ENCODE measurements around the gene LDHAL6B. TPM values are rescaled to one million over a fixed set of nuclear protein-coding genes. Genes with fewer than 3 reads are reported as not detected.

LDHAL6B gene
- total RNA-seq, 2 donors from 2014 or later: not detected

- H3K27ac Mint-ChIP-seq: no peak overlapping the region
- H3K4me1 Mint-ChIP-seq (ENCODE audit: low read depth): no peaks in the 10 kb centered on the region
- DNase-seq (no peak), ATAC-seq (replicated peaks in 1 of 2) (no peak)
- peaks cover 10% of the 10 kb centered on the region for H3K27me3 Mint-ChIP-seq (ENCODE audit: low read depth)
- H3K9me3 Mint-ChIP-seq: peaks cover 2 to 9% of the 10 kb centered on the region in 2 donors
- peaks cover 0 to 8% of the 10 kb centered on the region in 2 donors for H3K36me3 Mint-ChIP-seq (ENCODE audit: insufficient read depth in 2 of 2)
- no peak overlapping the region for H3K4me3 Mint-ChIP-seq
Observed at GRCh38 chr15:59185725-59186124, 20.9 kb upstream of the LDHAL6B start.

GRCh38 chr15:59186501-59186900 lies 20.1 kb upstream of the LDHAL6B start:
- no peak overlapping the region for H3K27ac Mint-ChIP-seq
- H3K27me3 Mint-ChIP-seq (ENCODE audit: low read depth): peaks cover 6% of the 10 kb centered on the region
- no peak overlapping the region for H3K4me3 Mint-ChIP-seq
- DNase-seq: no peak
- no peak for ATAC-seq (replicated peaks in 1 of 2)
- H3K4me1 Mint-ChIP-seq (ENCODE audit: low read depth): no peaks in the 10 kb centered on the region
- H3K9me3 Mint-ChIP-seq: peaks cover 0 to 3% of the 10 kb centered on the region in 2 donors
- peaks cover 0 to 5% of the 10 kb centered on the region in 2 donors for H3K36me3 Mint-ChIP-seq (ENCODE audit: insufficient read depth in 2 of 2)

GRCh38 chr15:59189241-59189640 lies 17.4 kb upstream of the LDHAL6B start:
- ATAC-seq (replicated peaks in 1 of 2) (no peak), DNase-seq (no peak)
- Mint-ChIP-seq H3K27ac (no peak overlapping the region), H3K9me3 (peaks cover 0 to 2% of the 10 kb centered on the region in 2 donors), H3K27me3 (ENCODE audit: low read depth) (peaks cover 16% of the 10 kb centered on the region), H3K36me3 (ENCODE audit: insufficient read depth in 2 of 2) (peaks cover 0 to 2% of the 10 kb centered on the region in 2 donors), H3K4me1 (ENCODE audit: low read depth) (no peaks in the 10 kb centered on the region), H3K4me3 (no peak overlapping the region)

DNA sequence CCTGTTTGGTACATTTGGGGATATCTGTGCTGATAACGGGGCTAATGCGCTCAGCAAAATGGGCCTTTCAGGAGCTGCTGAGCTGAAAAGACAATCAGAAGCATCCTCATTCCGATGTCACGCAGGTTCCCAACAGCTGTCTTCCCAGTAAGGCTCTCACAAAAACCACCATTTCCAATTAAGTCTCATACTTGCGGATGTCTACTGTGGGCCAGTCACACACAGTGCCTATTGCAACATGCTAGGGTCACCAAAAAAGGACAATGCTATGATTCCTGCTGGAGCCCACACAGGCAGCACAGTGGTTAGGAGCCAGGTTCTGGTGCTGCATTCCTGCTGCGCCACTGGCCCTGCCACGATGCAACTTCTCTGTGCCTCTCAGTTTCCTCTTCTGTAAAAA lies 16.4 kb upstream of the LDHAL6B start:
- peaks cover 0 to 2% of the 10 kb centered on the region in 2 donors for H3K36me3 Mint-ChIP-seq (ENCODE audit: insufficient read depth in 2 of 2)
- DNase-seq (no peak), ATAC-seq (replicated peaks in 1 of 2) (no peak)
- H3K27ac Mint-ChIP-seq: no peak overlapping the region
- no peak overlapping the region for H3K4me3 Mint-ChIP-seq
- H3K9me3 Mint-ChIP-seq: peaks cover 0 to 2% of the 10 kb centered on the region in 2 donors
- peaks cover 10% of the 10 kb centered on the region for H3K27me3 Mint-ChIP-seq (ENCODE audit: low read depth)
- no peaks in the 10 kb centered on the region for H3K4me1 Mint-ChIP-seq (ENCODE audit: low read depth)

DNA sequence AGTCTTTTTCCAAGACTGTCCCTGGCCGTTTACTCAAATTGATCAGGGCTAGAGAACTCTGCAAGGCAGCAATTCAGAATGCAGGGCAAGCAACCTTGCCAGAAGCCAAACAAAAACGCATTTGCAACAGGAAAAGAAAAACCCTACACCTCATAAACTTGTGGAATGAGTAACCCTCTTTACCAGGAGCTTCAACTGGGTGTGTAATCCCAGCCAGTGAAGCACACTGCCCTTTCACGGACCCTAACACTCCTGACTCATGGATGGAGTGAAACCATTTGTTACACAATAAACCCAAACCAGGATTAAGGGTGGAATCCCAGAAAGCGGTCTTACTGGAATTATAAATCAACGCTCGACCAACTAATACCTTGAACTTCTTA lies 14.8 kb upstream of the LDHAL6B start:
- no peak for ATAC-seq (replicated peaks in 1 of 2)
- Mint-ChIP-seq H3K4me3 (no peak overlapping the region), H3K36me3 (ENCODE audit: insufficient read depth in 2 of 2) (peaks cover 0 to 2% of the 10 kb centered on the region in 2 donors), H3K9me3 (peaks cover 0 to 2% of the 10 kb centered on the region in 2 donors), H3K4me1 (ENCODE audit: low read depth) (no peaks in the 10 kb centered on the region), H3K27me3 (ENCODE audit: low read depth) (peaks cover 10% of the 10 kb centered on the region), H3K27ac (no peak overlapping the region)
- DNase-seq: no peak

DNA sequence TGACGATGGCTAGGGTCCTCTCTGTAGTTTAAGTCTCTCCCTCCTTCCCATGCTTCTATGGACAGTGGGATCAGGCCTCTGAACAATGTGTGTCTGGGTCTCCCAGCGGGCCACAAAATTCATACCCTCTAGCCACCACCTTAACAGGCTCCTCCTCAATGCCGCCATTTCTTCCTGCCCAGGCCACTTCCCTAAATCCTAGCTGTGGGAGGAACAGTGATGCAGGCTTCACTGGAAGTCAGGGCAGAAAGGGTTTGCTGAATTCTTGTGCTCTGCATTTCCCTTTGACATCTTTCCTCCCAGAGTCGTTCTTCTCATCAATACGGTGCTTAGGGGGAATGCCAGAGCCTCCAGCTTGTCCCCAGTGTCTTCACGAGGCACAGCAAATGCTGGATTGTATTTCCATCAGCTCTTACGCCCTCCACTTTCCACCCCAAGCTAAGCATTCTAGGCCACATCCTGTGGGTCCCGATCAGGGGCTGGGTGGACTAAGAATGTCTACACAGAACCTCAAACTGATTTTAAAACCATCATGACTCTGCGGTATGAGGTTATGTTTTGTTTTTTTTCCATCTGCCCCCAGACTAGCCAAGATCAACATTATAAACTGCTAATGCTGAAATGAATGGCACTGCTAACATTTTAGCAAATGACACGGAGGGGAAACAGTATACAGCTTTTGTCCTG lies 11.9 kb upstream of the LDHAL6B start:
- DNase-seq (no peak), ATAC-seq (replicated peaks in 1 of 2) (no peak)
- peaks cover 10% of the 10 kb centered on the region for H3K27me3 Mint-ChIP-seq (ENCODE audit: low read depth)
- H3K4me3 Mint-ChIP-seq: no peak overlapping the region
- no peaks in the 10 kb centered on the region for H3K9me3 Mint-ChIP-seq
- H3K27ac Mint-ChIP-seq: no peak overlapping the region
- H3K36me3 Mint-ChIP-seq (ENCODE audit: insufficient read depth in 2 of 2): no peaks in the 10 kb centered on the region
- H3K4me1 Mint-ChIP-seq (ENCODE audit: low read depth): no peaks in the 10 kb centered on the region

GRCh38 chr15:59196416-59196815 lies 10.2 kb upstream of the LDHAL6B start:
- H3K9me3 Mint-ChIP-seq: no peaks in the 10 kb centered on the region
- no peaks in the 10 kb centered on the region for H3K4me1 Mint-ChIP-seq (ENCODE audit: low read depth)
- H3K27me3 Mint-ChIP-seq (ENCODE audit: low read depth): peaks cover 10% of the 10 kb centered on the region
- ATAC-seq (replicated peaks in 1 of 2): no peak
- DNase-seq: no peak
- H3K36me3 Mint-ChIP-seq (ENCODE audit: insufficient read depth in 2 of 2): no peaks in the 10 kb centered on the region
- no peak overlapping the region for H3K4me3 Mint-ChIP-seq
- H3K27ac Mint-ChIP-seq: no peak overlapping the region

DNA sequence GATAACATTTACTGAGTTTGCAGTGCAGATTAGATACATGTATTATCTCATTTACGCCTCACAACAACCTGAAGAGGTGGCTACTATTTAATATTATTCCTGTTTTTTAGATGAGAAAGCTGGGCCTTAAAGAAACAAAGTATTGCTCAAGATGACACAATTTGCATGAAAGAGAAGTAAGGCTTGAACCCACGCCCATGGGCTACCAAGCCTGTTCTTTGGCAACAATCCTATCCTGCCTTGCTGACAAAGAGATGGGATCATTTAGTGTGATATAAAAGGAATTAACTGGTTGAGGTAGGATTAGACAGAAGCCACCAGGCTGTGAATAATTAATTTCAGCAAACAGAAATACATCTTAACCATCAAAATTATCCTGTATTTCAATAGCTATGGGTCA lies 9.2 kb upstream of the LDHAL6B start:
- ATAC-seq (replicated peaks in 1 of 2) (no peak), DNase-seq (no peak)
- Mint-ChIP-seq H3K4me1 (ENCODE audit: low read depth) (no peaks in the 10 kb centered on the region), H3K9me3 (no peaks in the 10 kb centered on the region), H3K27ac (no peak overlapping the region), H3K4me3 (no peak overlapping the region), H3K27me3 (ENCODE audit: low read depth) (peaks cover 6% of the 10 kb centered on the region), H3K36me3 (ENCODE audit: insufficient read depth in 2 of 2) (no peaks in the 10 kb centered on the region)

DNA sequence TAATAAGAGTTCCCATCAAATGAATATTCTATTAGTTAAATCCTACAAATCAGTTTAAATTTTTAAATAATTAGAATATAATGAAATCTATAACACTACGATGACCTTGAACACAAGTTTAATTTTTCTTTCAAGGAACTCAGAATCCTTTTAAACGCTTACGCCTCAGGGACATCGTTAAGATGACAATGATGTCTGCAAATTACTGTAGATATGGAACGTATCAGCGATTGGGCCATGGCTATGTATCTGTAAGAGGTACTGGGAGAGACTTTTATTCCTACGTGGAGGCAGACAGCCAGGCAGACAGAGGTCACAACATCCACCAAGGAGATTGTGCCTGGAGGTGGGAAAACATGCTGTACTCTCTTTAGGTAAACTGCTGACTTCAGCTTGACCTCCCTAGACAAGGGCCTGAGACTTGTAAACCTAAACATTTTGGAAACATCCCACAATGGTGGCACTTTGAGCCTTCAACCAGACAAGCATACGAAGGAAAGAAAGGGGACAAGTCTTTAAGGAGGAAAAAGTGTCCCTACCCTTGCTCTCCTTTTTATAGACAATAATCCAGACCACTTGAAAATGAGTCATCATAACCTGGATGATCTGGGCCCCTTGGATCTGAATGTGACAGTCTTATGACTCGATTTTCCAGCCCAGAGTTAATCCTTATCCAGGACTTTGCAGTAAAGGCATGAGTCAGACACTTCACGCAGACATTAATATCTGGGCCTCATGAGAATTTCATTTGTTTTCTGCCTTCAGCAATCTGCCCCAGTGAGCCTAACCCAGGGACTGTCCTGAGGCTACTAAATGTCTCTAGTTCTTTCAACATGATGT lies 6.8 kb upstream of the LDHAL6B start:
- H3K27ac Mint-ChIP-seq: no peak overlapping the region
- H3K4me3 Mint-ChIP-seq: no peak overlapping the region
- no peaks in the 10 kb centered on the region for H3K4me1 Mint-ChIP-seq (ENCODE audit: low read depth)
- H3K27me3 Mint-ChIP-seq (ENCODE audit: low read depth): no peaks in the 10 kb centered on the region
- H3K9me3 Mint-ChIP-seq: no peaks in the 10 kb centered on the region
- H3K36me3 Mint-ChIP-seq (ENCODE audit: insufficient read depth in 2 of 2): no peaks in the 10 kb centered on the region
- ATAC-seq (replicated peaks in 1 of 2): no peak
- DNase-seq: no peak

GRCh38 chr15:59200560-59200959 lies 6.1 kb upstream of the LDHAL6B start:
- Mint-ChIP-seq H3K36me3 (ENCODE audit: insufficient read depth in 2 of 2) (no peaks in the 10 kb centered on the region), H3K27ac (no peak overlapping the region), H3K9me3 (no peaks in the 10 kb centered on the region), H3K4me1 (ENCODE audit: low read depth) (no peaks in the 10 kb centered on the region), H3K27me3 (ENCODE audit: low read depth) (no peaks in the 10 kb centered on the region), H3K4me3 (no peak overlapping the region)
- ATAC-seq (replicated peaks in 1 of 2): no peak
- DNase-seq: no peak

- H3K27ac Mint-ChIP-seq: no peak overlapping the region
Observed at GRCh38 chr15:59203008-59203407, 3.6 kb upstream of the LDHAL6B start.

DNA sequence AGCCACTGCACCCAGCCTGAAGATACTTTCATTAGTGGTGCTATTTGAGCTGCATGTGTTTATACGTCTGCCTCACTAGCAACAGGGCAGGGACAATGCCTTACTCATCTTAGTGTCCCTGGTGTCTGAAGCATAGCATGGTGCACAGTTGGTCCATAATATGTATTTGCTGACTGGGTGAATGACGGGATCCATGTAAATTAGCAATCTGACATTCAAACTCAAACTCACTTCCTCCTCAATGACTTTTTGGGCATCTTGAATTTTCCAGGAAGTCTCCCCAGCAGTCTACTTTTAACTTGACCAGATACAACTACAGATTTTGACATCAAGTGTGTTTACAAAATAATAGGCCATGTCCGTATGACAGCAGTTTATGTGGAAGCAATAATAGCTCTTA lies 3.0 kb upstream of the LDHAL6B start:
- Mint-ChIP-seq H3K4me1 (ENCODE audit: low read depth) (no peaks in the 10 kb centered on the region), H3K9me3 (no peaks in the 10 kb centered on the region), H3K4me3 (no peak overlapping the region), H3K27ac (no peak overlapping the region), H3K36me3 (ENCODE audit: insufficient read depth in 2 of 2) (no peaks in the 10 kb centered on the region), H3K27me3 (ENCODE audit: low read depth) (no peaks in the 10 kb centered on the region)
- DNase-seq: no peak
- ATAC-seq (replicated peaks in 1 of 2): no peak

More at GRCh38 chr15:59203008-59203407, 3.6 kb upstream of the LDHAL6B start:
- Mint-ChIP-seq H3K4me1 (ENCODE audit: low read depth) (no peaks in the 10 kb centered on the region), H3K4me3 (no peak overlapping the region), H3K9me3 (no peaks in the 10 kb centered on the region), H3K36me3 (ENCODE audit: insufficient read depth in 2 of 2) (no peaks in the 10 kb centered on the region), H3K27me3 (ENCODE audit: low read depth) (no peaks in the 10 kb centered on the region)
- DNase-seq: no peak
- no peak for ATAC-seq (replicated peaks in 1 of 2)

GRCh38 chr15:59205839-59206622 lies 612 bp upstream of the LDHAL6B start:
- no peaks in the 10 kb centered on the region for H3K4me1 Mint-ChIP-seq (ENCODE audit: low read depth)
- no peaks in the 10 kb centered on the region for H3K27me3 Mint-ChIP-seq (ENCODE audit: low read depth)
- no peaks in the 10 kb centered on the region for H3K9me3 Mint-ChIP-seq
- DNase-seq: no peak
- ATAC-seq (replicated peaks in 1 of 2): no peak
- no peak overlapping the region for H3K4me3 Mint-ChIP-seq
- H3K36me3 Mint-ChIP-seq (ENCODE audit: insufficient read depth in 2 of 2): no peaks in the 10 kb centered on the region
- no peak overlapping the region for H3K27ac Mint-ChIP-seq
